ENCODE data around the gene LAMB1.
"Not testable (repeated sequence)": the region's sequence is repeated elsewhere in the genome, so short reads cannot be mapped to it uniquely, and the experiment has no call there.

LAMB1 gene

DNA sequence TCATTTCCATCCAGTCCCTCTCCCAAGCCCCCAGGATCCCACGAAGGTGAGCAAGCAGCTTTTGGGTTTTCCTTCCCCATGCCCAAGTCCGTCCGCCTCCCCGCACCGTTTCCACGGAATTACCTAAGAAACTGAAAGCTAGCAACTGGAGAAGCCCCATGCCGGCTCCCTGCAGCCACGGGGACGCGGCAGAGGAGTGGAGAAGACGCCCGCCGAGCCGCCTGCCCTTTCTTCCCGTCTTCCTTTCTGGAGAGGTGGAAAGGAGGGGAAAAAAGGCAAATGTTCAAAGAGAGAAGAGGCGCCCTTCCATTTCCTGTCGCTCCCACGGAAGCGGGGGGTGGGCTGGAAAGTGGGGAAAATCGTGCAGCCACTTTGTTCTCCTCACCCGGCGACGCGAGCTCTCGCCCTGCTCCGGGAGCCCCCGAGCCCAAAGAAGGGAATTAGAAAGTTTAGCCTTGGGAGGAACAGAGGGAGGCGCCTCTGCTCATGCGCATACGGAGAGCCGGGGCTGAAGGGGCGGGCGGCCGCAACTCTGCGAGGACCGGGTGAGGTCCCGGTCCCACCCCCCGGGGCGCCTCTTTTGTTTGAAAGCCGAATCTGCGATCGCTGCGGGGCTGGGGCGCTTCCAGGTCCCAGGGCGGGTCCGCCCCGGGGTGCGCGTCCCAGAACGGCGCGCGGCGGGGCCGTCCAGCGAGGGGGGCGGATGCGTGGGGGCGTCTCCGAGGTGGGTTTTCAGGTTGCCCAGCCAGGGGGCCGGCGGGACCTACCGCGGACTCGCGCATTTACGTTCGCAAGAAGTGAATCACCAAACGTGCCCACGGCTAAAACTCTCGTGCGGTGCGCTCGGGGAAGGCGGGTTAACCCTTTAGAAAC is at the start of gene LAMB1:
LAMB1 (minus strand) TSS at position 436 of the 873 bp plus-strand sequence; CDS start at position 160, 276 bp downstream.
- peak in 16 of 56 donors; percentile 5 to 55 (median 16) for DNase-seq

DNA sequence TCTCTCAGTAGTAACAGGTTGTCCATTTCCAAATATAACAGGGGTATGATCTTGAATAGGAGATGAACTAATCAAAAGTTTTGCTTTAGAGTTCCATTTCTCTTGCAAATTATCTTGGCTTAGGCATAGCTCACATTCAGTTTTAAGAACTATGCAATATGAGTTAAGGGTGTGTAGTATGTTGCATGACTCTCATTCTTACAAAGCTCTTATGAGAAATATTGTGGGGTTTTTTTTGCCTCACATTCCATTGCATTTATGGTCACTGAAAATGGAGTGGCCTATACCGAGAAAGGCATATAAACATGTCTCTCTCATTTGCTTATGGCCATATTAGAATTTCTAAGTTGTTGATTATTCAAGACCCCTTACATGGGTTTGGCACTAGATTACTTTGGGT is 48.5 kb upstream of the LAMB1 start:
- no peak for DNase-seq

DNA sequence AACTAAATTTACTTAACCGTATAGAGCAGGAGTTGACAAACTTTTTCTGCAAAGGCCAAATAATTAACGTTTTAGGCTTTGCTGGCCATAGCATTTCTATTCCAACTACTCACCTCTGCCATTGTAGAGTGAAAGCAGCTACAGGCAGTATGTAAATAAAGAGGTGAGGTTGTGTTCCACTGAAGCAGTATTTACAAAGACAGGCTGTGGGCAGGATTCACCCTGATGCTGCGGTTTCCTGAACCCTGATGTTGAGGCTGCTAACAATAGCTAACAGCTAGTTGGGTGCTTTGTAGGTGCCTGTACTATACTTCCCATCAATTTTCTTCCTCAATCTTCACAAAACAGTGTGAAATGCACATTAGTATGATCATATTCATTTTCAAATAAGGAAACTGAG is 47.0 kb upstream of the LAMB1 start:
- no peak for DNase-seq

DNA sequence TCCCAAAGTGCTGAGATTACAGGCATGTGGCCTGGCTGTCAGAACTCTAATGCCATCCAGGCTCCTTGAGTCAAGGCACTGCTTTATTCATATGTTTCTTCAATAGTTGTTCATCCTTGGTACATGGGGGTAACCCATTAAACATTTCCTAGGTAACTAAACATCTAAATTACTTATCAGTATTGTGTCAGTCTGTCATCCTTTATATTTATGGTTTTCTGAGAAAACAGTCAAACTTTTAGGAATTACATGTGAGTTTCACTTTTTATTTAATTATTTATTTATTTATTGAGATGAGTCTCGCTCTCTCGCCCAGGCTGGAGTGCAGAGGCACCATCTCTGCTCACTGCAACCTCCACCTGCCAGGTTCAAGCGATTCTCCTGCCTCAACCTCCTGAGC is 45.5 kb upstream of the LAMB1 start:
- no peak for DNase-seq

DNA sequence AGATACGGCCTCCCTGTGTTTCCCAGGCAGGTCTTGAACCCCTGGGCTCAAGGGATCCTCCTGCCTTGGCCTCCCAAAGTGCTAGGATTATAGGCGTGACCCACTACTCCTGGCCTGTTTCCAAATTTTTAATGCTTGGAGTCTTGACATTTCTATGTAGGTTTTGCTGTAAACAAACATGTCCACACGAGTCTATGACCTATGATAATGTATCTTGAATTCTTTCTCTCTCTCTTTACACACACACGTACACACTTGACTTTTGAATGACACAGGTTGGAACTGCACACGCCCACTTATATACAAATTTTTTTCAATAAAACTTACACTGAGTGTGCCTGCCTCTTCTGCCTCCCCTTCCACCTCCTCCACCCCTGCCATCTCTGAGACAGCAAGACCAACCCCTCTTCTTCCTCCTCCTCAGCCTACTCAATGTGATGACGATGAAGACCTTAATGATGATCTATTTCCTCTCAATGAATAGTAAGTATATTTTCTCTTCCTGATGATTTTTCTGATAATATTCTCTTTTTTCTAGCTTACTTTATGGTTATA is 44.1 kb upstream of the LAMB1 start:
- no peak for DNase-seq

DNA sequence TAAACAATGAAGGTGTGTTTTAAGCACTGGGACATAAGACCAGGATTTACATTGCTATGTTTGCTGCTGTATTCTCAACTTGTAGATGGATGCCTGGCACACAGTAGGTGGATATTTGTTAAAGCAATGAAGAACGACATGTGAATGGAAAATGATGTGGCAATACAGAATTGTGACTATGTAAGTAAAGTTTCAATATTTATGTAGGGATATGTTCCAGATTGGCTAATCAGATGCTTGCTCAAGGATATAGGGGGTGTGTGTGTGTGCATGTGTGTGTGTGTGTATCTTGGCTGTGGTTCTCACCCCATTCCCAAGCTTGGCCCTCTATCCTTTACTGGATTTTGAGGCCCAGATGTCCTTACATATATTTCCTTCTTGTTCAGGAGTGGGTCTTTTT is 42.7 kb upstream of the LAMB1 start:
- no peak for DNase-seq

DNA sequence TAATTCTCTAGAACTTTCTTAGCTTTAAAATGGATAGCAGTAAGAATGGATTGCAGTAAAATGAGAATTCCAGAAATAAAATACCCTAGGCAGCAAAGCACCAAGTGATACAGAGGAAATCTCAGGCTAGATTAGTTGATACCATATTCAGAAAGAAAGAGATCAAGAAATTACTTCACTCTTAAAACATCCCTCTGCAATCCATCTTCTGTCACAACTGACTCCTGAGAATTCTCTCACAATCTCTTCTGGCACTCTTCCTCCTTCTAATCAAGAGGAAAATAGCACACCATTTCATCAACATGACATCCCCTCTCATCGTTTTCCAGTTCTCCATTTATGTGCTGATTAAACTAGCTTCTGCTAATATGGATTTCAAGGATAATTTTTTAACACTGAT is 42.2 kb upstream of the LAMB1 start:
- no peak for DNase-seq

DNA sequence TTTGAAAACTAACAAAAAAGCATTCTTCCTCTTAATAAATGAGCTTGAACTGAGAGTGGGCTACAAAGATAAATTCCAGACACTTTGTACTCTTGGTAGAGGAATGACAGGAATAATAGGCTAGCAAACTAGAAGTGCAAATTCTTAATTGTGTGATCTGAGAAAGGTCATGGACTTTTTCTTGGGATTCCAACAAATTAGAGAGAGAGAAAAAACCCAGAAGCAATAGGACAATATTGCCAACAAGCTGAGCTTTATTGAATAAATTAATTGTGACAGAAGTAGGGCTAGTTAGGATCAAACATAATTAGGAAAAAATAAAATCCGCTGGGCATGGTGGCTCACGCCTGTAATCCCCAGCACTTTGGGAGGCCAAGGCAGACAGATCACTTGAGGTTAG is 41.4 kb upstream of the LAMB1 start:
- no peak for DNase-seq

DNA sequence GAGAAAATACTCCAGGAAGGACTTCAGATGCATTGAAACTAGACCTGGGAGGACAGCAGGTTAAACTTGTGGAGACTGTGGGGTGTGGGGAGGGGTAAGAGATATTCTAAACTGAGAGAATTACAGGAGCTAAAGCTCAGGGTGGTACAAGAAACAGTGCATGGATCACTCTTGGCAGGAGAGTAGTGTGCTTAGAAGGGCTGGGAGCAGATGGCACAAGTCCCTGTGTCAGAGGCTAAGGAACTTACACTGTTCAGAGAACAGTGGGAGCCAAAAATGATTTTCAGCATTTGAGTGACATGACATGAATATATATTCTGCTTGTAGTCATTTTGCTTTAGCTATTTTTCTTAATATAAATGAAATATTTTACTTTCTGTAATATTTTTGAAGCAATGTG is 36.0 kb upstream of the LAMB1 start:
- DNase-seq, result no peak

DNA sequence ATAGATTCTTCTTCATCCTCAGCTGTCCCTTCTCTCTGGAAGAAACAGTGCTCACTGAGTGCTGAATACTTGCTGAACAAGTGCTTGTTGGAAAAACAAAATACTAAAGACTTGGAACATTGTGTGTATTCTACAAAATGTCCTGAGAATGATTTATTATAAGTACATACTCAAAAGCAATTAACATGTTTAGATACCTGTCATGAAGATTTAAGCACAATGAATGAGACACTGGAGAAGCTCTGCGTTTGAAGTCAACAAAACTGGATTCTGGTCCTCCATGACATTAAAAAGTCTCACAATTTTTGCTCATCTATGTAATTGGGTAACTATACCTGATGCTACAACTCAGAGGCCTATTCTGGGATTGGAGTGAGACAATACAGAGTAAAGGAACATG is 34.8 kb upstream of the LAMB1 start:
- DNase-seq, result no peak

DNA sequence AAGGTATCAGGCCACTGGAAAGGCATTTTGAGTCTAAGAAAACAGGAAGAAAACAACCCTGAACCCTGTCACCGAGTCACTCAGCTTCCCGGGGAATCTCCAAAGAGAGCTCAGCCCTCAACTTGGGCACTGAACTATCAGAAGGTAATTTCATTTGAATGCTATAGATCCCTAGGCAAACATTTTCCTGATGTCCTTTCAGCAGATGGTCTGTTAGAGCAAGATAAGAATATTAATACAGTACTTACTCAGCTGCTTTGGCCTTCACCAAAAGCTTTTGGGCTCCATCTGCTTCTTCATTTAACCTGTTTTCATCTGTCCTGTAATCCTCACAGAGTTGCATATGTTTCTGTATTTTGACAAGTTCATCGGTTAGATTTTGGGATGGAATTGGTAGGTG is 34.2 kb upstream of the LAMB1 start:
- no peak for DNase-seq

DNA sequence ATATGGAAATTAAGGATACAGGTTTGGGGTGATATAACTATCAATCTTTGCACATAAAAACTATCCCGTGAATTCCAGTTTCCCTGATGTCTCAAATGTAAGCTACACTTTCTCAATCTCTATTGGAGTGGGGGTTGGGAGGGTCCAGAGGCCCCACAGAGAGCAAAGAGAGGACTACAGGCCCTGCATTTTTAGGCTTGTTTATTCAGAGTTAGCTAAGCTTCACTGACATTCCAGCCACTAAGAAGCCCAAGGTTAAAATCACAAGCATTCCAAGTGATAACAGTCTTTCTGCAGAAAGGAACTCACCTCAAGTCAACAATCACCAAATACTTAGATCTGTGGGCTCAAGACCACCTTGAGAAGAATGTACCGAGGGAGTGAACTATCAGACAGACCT is 31.6 kb upstream of the LAMB1 start:
- DNase-seq, result no peak

DNA sequence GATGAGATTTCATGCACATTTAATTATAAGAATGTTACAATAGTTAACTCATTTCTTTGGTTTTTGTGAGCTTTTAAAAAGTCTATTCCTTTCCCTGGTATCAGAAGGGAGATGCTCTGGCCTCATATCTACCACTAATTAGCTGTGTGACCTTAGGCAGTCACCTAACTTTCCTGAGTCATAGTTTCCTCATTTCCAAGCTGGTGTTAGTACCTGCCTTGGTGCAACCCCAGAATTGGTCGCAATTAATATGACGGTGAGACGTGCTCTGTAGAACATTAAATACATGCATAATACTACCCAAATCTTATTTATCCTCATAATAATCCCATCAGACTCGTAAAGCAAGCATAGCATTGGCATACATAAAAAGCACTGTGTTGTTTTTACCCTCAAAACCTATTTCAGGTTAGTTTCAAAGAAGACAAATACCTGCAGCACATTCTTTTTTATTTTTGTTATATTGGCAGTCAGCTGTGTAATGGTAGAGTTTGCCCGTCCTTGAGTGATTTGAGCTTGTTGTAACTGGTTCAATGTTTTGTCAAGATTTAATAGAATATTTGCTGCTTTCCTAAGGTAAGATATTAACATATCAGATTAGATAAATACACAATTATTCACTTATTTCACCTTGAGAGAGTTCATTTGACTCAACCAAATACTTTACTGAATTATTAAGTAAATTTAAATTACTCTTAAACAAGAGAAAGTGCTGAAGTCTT is 31.0 kb upstream of the LAMB1 start:
- DNase-seq, result no peak

DNA sequence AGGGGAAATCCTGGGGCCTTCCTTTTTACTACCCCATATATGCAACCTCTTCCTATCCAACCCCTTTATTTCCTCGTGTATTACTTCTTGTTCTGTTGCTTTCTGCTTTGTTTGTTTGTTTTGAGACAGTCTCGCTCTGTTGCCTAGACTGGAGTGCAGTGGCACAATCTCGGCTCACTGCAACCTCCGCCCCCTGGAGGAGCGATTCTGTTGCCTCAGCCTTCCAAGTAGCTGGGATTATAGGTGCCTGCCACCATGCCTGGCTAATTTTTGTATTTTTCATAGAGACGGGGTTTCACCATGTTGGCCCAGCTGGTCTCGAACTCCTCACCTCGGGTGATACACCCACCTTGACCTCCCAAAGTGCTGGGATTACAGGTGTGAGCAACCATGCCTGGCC is 30.3 kb upstream of the LAMB1 start:
- not testable (repeated sequence) for DNase-seq

DNA sequence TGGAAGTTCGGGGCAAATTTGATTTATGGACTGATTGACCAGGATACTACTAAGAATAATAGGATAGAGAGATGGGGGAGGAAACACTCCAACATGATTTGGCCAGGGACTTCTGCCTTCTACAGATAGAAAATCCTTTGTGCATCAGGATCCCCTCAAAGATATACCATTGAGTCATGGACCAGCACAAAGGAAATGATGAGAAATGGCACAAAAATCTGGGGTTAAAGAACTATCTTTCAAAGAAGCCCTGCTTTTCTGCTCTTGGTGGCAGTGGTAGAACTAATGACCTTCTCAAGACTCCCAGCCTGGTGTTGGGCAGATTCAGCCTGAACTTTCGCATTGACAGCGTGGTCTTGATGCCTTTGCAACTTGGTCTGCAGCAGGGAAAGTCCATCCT is 27.6 kb upstream of the LAMB1 start:
- DNase-seq, result no peak

DNA sequence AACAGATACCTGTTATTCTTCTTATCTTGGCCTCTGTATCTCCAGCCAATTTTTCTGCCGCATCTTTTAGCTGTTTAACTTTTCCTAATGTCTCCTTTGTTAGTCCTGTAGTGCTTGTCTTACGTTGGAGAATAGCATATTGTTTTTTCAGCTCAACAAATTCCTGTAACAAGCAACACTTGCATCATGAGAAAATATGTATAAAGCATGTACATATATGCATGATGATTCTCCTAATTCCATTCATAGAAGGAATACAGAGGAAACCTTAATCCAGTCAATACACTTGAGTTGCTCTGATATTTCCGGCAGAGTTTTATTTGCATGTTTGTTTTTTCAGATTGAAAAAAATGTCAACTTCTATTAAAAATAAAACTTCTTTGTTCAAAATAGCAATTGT is 26.1 kb upstream of the LAMB1 start:
- DNase-seq, result no peak

DNA sequence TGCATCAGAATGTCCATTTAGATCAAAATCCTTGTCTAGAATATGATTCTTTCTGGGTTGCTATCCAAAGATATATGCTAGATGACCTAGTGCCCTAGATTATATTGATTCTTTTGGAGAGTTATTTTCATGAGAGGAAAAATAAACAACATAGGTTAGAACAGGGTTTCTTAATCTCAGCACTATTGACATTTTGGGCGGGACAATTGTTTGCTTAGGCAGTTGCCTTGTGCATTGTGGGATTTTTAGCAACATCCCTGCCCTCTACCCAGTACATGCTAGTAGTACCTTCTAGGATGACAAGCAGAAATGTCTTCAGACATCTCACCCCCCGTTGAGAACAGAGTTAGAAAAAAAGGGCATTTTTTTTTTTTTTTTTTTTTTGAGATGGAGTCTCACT is 25.1 kb upstream of the LAMB1 start:
- DNase-seq, result no peak

DNA sequence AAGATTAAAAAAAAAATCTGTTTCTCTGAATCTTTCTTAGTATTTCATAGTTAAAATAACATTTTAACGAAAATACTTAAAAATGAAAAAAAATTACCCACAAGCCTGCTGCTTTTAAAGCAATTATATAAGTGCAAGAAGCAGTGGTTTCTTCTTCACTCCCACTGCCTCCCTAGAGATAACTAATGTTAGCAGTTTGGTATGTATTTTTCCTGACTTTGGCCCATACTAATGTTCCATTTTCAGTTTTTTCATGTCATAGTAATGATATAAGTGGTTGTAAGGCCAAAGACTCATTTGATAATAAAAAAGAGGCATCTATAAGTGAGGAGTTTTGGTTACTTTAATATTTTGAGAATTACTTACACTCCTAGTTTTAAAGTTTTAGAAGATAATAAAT is 24.3 kb upstream of the LAMB1 start:
- no peak for DNase-seq

DNA sequence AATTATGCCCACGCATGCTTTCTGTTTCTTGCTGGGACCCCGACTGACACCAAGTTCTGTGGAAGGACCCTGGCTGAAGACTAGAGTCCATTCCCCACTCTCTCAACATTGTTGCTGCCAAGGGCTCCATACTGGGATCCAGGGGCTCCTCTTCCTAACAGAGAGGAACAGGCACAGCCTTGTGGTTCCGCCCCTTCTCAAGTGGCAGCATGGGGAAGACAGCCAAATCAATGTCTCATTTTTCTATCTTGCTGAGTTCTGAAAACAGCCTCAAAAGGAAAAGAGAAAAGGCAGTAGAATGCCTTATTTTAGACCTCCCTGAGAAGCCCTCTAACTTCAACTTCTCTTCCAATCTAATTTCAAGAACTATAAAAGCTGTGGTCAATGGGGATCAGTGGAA is 23.7 kb upstream of the LAMB1 start:
- DNase-seq, result no peak

DNA sequence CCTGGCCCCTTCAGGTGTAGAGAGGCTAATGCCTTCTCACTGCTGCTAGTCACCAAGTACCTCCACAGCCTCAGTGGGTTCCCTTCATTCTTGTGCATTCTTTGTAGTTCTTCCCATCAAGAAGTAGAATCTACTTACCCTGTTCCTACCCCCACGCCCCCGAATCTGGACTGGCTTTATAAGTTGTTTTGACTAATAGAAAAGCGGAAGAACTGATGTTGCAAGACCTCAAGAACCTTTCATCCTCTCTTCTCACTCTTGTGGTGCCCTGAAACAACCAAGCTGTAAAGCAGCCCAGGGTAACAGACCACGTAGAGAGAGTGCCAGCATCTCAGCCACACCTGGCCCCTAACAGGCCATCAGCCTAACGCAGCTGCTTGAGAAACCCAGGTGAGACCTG is 23.2 kb upstream of the LAMB1 start:
- no peak for DNase-seq

DNA sequence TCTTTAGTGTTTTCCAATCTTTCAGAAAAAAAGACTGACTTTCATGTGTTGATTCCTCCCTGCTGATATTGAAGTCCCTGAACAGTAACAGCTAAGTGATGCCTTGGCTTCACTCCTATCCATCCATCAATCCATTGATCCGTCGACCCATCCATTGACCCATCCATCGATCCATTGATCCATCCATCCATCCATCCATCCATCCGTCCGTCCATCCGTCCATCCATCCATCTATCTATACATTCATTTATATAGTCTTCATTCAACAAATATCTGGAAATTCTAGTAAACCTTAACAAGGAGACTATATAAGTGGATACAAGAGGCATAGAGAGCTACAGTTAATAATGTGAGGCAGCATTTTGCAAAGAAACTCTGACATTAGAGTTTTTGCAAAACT is 21.6 kb upstream of the LAMB1 start:
- no peak for DNase-seq

DNA sequence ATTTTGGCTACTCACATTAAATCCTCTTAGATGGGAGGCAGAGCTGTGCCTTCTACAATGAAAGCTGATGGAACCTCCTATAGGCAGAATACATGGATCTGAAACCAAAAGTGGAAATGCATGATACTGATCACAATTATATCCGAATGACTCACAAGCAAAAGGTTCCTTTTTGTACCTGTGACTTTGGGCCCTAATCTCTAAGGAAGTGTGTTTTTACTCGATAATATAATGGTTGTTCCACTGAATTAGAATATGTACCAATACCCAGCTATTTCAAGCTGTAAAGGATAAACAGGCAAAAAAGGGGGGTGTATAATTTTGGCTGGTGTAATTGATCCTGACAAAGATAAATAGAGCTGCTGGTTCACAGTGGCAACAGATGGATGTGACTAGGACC is 17.6 kb upstream of the LAMB1 start:
- DNase-seq, result no peak

DNA sequence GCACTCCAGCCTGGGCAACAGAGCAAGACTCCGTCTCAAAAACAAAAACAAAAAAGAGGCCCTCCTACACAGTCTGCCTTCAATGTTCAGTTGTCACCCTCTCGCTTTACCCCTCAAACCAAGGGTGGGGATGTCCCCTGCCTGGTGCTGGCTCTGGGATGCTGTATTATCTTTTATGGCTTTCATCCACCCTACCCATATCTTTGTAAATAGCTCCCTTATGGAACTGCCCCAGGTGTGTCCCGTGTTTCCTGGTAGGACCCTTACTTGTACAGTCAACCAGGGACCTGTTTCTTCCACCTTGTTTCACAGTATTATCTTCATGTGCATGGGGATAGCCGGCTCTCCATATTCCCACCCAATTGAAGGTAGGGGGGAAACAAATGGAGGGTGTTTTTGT is 15.7 kb upstream of the LAMB1 start:
- no peak for DNase-seq
